CD4-positive, alpha-beta T cell treated with Interleukin-21 for 1 hour (primary cell): ENCODE measurements around the gene RPE65.
"Not testable (repeated sequence)": the region's sequence is repeated elsewhere in the genome, so short reads cannot be mapped to it uniquely, and the experiment has no call there.

Source experiments
- DNase-seq: peaks from one replicate; pipeline ENCODE4 v3.0.0-alpha.2; 2020

Gene RPE65

GRCh38 chr1:68449901-68450300 lies at the start of gene RPE65:
Gene RPE65, minus strand, starts transcription at chr1:68449954. Its CDS starts 49 bp downstream, at chr1:68449905.
- no peak for DNase-seq

DNA sequence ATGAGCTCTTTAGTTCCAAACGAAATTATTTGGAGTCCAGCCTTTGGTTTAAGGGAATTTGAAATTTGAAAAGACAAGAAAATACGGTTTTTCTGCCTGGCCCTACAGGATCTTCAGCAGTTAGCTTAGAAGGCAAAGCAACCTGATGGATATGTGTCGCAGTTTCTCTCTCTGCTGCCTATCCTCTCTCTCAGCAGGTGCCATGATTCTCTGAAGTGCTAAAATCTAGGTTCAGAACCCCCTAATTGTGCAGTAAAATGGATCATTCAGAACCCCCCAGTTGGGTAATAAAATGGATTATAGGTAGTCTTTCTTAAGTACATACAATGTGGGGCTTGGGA lies 47.6 kb upstream of the RPE65 start:
- no peak for DNase-seq

- peak; percentile 82 for DNase-seq
Observed at GRCh38 chr1:68496680-68497357, 47.1 kb upstream of the RPE65 start, which contains the start of gene DEPDC1. Gene DEPDC1, minus strand, starts transcription at chr1:68497082. Its CDS starts 83 bp downstream, at chr1:68496999.

DNA sequence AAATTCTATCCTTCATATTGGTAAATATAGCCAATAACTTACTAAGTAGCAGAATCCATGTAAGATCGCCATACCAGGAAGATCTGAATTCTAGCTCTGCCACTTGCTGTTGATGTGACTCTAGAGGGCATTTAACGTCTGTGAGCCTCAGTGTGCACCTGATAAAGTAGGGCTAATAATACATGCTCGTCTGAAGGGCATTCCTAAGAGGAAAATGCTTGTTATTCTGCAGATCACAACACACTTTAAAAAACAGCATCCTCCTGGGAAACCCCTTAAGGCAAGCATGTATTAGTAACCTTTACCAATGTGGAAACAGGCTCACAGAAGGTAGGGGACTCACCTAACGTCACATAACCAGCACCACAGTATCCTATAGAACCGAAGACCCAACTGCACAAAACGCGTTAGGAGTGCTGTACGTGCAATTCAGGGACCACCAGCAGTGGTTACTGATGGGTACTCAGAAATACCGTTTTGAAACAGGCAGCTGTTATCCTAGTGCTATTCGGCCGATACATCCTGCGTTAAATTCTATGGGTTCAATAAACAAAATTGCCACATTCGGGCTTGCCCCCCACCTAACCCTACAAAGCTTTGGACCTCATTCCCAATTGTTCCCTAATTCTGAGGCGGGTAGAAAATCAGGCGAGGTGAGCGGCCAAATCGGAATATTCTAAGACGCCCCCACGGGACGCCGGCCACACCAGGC lies 46.4 kb upstream of the RPE65 start:
- no peak for DNase-seq

GRCh38 chr1:68495532-68495931 lies 45.8 kb upstream of the RPE65 start:
- no peak for DNase-seq

DNA sequence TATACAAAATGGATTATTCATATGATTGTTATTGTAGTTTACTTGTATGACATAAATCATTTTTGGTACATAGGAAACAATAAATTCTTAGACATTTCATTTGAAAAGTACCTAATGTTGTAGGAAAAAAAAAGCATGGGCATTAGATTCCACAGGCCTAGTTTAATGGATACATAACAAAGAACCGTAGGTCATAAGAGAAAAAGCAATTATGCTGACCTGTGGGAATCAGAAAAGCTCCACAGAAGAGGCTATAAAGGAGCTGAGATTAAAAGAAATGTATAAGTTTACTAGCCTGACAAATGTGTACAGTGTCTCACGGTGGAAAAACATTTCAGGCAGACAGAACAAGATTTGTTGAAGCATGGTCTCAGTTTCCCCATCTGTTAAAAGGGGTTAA lies 43.4 kb upstream of the RPE65 start:
- DNase-seq: no peak

DNA sequence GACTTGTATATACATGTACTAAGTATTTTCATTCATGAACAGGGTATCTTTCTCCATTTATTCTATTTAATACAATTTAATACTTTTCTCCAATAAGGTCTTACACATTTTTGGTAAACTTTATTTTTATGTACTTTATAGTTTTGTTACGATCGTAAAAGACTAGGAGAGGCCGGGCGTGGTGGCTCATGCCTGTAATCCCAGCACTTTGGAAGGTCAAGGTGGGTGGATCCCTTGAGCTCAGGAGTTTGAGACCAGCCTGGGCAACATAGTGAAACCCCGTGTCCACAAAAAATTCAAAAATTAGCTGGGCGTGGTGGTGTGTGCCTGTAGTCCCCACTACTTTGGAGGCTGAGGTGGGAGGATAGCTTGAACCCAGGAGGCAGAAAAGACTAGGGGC lies 42.5 kb upstream of the RPE65 start:
- not testable (repeated sequence) for DNase-seq

GRCh38 chr1:68490046-68490651 lies 40.4 kb upstream of the RPE65 start:
- no peak for DNase-seq

- DNase-seq: no peak
Observed at GRCh38 chr1:68485431-68486022, 35.8 kb upstream of the RPE65 start.

GRCh38 chr1:68484618-68485017 lies 34.9 kb upstream of the RPE65 start:
- no peak for DNase-seq

DNA sequence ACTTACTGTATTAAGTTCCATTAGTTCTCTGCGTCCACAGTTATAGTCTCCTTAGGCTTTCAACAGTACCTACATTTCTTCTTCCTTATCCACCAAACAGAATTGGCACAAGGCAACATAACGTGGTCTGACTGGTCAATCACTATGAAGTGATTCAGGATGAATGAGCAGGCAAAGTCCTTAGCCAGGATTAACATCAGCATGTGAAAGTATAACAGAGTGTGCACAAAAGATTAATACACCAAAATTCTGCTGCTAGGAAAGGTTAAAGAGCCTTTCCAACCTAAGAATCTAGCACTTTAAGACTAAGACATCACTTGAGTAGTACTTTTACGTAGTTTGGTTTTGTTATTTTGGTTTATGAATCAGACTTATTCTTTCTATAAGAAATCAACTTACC lies 31.3 kb upstream of the RPE65 start:
- no peak for DNase-seq

- no peak for DNase-seq
Observed at GRCh38 chr1:68479501-68479900, 29.7 kb upstream of the RPE65 start.

DNA sequence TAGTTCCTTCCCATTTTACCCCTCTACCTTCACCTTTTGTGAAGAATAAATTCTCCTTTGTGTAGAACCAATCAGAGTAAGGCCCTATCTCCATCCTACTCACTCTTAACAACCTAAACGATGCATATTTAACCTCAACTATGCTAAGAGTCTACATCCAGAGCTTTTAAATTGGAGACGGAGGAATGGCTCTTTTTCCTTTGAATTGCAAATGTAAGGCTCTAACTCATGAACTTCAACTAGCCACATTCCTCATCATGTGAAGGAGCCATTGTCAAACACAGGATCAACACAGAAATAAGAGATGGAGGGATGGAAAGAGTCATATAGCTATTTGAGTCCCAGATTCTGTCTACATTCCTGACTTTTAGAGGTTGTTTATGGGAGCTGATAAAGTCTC lies 28.9 kb upstream of the RPE65 start:
- DNase-seq: no peak

- not testable (repeated sequence) for DNase-seq
Observed at GRCh38 chr1:68476626-68477025, 26.9 kb upstream of the RPE65 start.

DNA sequence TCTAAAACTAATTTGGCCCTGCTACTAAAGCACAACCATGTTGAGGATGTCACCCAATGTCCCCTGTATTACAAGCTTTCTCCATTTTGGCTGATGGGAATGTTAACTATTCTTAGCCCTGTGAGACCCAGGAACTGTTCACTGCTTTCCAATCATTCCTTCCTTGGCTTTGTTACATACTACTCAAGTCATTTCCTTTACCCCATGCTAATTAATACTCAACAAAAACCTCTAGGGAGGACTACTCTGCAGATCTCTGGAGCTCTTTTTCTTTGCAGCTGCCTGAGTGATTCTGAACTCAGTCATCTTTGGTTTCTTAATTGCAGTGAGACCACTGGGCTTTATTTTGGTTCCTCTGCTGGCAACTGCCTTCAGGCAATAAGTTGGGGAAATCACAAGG lies 23.3 kb upstream of the RPE65 start:
- no peak for DNase-seq

DNA sequence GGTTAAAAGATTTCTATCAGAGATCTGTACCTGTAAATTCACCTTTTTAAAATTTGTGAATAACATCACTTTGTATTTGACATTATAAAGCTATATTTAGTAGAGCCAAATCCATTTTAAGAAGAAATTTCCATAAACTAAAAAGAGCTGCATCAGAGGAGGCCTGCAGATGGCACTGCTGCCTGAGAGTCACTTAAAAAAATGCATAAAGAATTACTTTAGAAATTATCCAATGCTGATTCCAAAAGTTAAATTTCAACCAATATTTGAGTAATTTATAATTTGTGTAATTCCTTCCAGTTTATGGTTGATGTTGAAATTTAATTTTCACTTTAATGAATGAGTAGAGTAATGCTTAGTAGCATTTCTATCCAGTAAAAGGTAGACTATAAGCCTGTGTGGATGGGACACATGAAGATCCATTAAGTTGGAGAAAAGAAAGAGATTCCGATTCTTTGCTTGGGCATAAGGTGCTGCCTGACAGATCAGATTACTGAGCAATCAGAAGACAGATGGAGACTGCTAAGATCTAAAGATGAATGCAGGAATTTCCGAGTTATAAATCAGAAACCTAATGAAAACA lies 20.7 kb upstream of the RPE65 start:
- no peak for DNase-seq

DNA sequence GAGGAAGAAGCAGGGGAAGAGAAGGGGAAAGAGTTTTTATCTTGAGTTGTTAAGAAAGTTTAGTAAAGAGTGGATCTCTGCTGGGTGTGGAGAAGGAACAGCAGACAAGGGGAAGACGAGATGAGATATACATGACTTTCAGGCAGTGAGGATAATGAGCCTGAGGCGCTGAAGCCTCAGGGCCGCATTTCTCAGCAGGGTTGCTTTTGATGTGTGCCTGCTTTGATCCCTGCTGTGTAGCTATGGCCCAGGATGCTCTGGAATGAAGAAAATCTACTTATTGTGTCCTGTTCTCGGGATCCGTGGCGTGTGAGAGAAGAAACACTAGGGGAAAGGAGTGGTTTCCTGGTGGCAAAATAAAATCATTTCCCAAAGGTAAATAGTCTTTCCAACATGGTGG lies 15.1 kb upstream of the RPE65 start:
- DNase-seq: no peak

DNA sequence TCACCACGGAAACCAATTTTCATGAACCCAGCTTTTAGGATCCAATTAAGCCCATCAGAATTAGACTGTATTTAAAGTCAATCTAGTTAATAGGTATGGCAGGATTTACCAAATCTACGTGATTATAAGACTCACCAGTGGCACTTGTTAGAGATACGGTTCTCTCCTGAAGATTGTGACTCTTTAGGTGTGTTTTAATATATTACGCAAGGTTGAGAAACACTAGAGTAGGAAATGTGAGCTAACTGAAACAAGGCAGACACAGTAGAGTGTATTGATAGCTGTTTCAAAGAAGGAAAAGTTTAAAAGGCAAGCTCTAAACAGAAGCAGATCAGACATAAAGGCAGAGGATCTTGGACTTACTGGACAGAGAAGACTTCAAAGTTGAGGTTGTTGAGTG lies 11.2 kb upstream of the RPE65 start:
- no peak for DNase-seq

DNA sequence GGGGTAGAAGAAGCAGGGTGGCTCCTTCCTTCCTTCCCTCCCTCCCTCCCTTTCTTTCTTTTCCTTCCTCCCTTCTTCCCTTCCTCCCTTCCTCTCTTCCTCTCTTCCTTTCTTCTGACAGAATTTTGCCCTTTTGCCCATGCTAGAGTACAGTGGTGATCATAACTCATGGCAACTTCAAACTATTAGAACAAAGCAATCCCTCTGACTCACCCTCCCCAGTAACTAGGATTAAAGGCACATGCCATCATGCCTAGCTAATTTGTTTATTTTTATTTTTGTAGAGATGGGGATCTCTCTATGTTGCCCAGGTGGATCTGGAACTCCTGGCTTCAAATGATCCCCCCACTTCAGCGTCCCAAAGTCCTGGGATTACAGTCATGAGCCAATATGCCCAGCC lies 10.0 kb upstream of the RPE65 start:
- no peak for DNase-seq

DNA sequence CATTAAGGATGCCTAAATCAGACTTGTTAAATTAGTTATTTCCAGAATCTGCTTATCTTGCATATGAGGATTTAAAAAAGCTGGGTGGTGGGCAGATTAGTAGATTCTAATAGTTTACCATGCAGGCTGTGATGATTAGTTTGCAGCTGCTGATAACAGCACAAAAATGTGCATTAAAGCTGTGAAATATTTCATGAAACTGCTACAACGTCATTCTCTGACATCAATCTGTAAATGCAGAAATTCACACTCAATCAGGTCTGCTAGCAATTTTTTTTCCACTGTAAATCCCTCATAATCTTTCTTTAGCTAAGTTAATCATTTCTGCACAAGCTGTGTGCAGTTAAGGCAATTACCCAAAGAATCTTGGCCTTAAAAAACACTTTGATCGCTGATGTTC lies 9.3 kb upstream of the RPE65 start:
- no peak for DNase-seq

DNA sequence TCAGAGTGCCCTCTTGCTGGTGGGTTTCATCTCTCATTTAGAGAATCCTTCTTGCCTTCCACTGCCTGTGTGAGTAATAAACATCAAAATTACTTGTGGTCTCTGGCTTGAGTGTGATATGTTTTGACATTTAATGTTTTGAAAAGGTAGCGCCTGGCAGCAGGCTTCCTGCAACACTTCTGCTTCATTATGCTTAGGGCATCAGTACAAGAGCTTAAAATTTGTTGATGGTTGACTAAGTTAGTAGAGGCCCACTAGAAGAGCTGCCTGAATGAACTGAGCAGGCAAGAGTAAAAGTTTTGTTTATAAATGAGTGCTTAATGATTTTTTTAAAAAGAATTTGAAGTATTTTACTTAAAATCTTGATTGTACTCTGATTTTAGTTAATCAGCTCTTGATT lies 6.4 kb upstream of the RPE65 start:
- DNase-seq: no peak

DNA sequence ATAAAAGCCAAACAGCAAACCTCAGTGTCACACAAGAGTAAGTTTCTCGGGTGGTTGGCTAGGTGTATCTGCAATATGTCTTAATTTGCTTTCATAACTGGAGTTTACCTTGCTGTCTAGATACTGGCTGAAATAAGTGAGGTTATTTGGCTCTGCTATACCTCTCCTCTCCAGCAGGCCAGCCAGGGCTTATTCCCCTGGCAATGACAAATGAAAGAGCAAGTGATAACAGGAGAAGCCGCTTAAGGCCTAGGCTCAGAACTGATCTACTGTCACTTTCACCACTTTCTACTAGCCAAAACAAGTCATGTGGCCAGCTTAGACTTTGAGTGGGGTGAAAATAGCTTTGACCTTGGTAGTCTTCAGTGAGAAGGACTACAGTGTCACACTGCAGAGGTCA lies 4.8 kb upstream of the RPE65 start:
- DNase-seq: no peak

GRCh38 chr1:68453060-68453670 lies 3.4 kb upstream of the RPE65 start:
- no peak for DNase-seq
